ENCODE data around the gene TMEM175.

The TMEM175 gene

DNA sequence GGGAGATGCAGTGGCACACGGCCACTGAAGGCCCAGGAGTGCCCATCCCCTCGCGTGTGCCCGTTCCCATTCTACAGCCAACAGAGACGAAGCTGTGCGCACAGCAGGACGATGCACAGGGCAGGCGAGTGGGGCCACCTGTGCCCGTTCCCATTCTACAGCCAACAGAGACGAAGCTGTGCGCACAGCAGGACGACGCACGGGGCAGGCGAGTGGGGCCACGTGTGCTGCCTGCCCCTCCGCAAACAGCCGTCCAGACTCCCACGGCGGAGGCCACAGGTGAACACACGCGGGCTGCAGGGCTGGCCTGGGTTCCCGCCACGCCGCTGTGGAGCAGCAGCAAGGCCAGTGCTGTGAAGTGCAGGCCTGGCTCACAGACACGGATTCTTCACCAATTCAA, 32.2 kb upstream of the TMEM175 start:
- no peak for DNase-seq

DNA sequence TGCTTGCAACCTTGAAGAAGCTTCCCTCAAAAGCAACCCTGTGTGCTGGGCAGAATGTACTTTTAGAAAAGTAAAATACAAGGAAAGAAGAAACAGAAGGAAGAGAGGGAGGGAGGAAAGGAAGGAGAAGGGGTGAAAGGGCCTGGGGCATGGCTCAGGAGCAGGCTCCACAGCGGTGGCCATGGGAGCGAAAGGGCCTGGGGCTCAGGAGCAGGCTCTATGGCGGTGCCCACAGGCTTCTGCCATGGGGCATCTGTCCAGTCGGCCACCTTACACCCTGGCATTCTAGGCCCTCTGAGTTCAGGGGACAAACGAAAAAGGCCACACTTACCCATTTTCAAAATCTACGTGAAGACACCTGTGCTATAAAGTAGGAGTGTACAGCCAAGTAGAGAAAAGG, 31.5 kb upstream of the TMEM175 start:
- no peak for DNase-seq

- DNase-seq = no peak
These were observed 30.9 kb upstream of the TMEM175 start for GRCh38 chr4:901192-901910.

- no peak for DNase-seq
These were observed 28.9 kb upstream of the TMEM175 start for GRCh38 chr4:903066-904046.

- no peak for DNase-seq
These were observed 26.5 kb upstream of the TMEM175 start for GRCh38 chr4:905485-906338.

DNA sequence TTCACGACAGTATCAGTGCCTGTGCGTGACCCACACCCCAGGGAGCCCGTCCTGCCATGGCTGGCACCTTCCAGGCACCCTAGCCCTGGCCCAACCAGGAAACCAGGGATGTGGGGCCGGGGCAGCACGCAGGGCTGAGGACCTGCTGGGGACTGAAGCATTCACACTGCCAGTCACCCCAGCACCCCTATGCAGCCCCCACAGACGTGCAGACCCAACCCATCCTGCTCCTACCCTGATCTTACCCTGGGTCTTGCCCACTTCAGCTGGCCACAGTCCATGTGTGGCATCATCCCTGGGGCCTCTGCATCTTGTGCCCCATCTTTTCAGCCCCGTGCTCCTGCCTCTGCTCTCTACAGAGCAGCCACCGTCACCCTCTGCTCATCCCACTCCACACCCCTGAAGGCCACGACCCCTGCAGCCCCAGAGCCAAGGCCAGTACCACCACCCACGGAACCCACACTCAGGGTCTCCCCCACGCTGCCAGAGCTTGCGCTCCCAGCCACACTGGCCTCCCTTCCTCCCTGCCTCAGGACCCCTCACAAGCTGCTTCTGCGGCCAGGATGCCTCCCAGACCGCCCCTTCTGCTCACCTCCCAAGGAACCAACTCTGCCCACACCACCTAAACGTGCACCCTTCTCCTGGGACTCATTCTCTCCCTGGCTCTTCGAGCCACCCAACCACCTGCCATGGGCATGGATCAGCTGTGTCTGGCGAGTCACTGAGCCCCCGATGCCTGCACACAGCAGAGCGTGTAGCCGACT, 25.7 kb upstream of the TMEM175 start:
- DNase-seq = no peak

GRCh38 chr4:907103-907400, 25.2 kb upstream of the TMEM175 start:
- no peak for DNase-seq

- DNase-seq = no peak
These were observed 24.4 kb upstream of the TMEM175 start for GRCh38 chr4:907691-908425.

DNA sequence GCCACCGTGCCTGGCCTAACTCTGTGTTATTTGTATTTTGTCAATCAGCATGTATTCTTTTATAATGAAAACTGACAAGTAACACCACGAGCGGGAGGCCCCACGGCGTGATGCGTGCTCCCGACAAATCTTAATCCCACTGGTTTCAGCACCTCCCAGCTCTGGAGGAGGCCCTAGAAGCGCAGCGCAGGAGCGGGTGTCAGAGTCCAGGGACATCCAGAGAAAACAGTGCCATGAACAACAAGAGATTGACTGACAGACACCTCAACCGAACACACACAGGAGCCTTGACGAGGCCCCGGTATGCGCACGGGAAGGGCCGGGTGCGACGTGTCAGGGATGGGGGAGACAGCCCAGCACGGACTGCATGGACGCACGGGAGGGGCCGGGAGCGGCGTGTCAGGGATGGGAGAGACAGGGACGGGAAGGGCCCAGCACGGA, 23.1 kb upstream of the TMEM175 start:
- no peak for DNase-seq

GRCh38 chr4:909821-910220, 22.4 kb upstream of the TMEM175 start:
- DNase-seq = no peak

GRCh38 chr4:910366-911091, 21.7 kb upstream of the TMEM175 start:
- no peak for DNase-seq

DNA sequence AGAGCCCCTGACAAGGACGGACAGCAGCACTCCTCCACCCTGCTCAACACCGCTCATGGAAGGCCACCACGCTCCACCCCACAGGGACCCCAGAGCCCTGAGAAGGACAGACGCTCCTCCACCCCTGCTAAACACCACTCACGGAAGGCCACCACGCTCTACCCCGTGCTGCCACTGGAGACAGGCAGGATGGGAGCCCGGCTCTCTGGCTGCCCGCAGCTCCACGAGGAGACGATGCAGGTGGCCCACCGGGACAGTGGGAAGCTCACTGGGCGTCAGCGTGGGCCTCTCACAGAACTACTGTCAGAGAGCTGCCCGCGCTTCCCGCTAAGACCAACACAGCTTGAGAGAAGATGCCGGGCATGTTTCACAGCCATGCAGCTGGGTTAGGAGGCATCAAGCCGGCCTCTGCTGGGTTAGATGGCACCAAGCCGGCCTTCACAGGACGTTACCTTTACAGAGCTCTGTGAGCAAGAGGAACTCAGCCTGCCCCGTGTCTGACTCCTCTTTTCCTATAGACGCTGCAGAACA, 21.0 kb upstream of the TMEM175 start:
- no peak for DNase-seq

- no peak for DNase-seq
These were observed 20.3 kb upstream of the TMEM175 start for GRCh38 chr4:911871-912490.

- no peak for DNase-seq
These were observed 19.5 kb upstream of the TMEM175 start for GRCh38 chr4:912548-913279.

- DNase-seq = no peak
These were observed 19.0 kb upstream of the TMEM175 start for GRCh38 chr4:913280-913618.

DNA sequence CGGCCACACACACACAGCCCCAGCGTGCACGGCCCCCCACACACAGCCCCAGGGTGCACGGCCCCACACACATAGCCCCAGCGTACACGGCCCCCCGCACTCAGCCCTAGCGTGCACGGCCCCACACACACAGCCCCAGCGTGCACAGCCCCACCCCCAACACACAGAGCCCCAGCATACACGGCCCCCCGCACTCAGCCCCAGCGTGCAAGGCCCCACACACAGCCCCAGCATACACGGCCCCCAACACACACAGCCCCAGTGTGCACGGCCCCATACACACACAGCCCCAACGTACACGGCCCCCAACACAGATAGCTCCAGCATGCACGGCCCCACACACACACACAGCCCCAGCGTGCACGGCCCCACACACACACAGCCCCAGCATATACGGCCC, 17.7 kb upstream of the TMEM175 start:
- no peak for DNase-seq

- DNase-seq = no peak
These were observed 17.2 kb upstream of the TMEM175 start for GRCh38 chr4:915041-915474.

DNA sequence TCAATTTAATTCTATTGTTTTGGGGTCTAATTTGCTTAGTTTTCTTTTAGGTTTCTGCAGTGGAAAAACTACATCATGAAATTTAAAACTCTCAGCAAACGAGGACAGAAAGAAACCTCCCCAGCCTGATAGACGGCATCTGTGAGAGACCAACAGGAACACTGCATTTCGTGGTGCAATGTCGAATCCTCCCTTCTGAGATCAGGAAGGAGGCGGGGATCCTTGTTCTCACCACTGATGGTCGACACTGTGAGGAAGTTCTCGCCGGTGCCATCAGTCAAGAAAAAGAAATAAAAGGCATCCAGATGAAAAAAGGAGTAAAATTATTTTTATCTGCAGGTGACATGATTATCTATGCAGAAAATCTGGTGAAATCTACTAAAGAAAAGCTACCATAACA, 16.7 kb upstream of the TMEM175 start:
- DNase-seq = no peak

DNA sequence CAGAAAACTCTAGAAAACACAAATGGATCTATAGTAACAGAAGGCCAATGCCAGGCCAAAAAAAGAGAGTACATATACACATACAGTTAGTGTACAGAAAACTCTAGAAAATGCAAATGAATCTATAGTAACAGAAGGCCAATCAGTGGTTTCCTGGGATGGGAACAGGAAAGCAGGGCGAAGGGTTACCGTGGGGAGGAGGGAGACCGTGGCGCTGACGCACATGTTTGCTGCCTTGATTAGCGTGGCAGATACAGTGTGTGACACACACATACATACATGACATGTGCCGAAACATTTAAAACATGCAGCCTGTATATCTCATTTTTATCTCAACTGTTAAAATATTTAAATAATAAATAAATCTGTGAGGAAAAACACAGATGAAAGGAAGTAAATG, 14.8 kb upstream of the TMEM175 start:
- no peak for DNase-seq

DNA sequence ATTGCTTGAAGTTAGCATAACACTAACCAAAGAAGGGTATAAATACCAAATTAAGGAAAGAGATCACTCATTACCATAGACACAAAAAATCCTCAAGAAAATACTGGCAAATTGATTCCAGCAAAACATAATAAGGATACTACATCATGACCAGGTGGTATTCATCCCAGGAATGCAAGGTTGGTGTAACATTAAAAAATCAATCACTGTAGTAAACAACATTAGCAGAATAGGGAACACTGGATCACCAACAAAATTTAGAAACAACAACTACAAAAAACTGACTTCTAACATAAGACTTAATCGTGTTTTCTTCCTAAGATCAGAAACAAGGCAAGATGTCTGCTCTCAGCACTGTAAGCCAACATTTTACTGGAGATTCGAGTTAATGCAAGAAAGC, 14.3 kb upstream of the TMEM175 start:
- DNase-seq = no peak
